HG02588 (cell line): ENCODE data around the gene SLC45A1.

Source experiments
- ATAC-seq: cut with Tn5 transposase; IDR thresholded peaks from one replicate; pipeline ENCODE4 v1.9.1; 2021; ENCODE audit warnings: mild to moderate bottlenecking, moderate library complexity; ENCODE audit not compliant: unreplicated experiment

SLC45A1 gene

DNA sequence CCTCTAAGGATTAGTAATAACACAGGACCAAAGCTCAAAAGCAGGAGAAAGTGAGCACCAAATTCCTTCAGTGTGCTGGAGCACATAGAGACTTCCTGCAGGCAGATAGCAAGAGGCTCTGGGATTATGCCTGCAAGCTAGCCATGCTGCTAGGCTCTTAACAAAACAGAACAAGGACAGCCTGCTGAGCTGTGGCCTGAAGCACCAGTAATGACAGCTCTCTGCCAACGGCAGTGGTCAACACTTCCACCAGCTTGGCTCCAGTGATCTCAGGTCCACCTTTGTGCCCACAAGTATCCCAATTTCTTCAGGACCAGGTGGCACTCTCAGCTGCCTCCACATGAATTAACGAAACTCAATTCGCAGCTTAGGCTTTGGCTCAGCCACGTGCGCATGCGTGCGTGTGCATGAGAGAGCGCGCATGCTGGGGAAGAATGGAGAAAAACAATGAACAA lies 64.2 kb downstream of the SLC45A1 start:
- no peak for ATAC-seq

DNA sequence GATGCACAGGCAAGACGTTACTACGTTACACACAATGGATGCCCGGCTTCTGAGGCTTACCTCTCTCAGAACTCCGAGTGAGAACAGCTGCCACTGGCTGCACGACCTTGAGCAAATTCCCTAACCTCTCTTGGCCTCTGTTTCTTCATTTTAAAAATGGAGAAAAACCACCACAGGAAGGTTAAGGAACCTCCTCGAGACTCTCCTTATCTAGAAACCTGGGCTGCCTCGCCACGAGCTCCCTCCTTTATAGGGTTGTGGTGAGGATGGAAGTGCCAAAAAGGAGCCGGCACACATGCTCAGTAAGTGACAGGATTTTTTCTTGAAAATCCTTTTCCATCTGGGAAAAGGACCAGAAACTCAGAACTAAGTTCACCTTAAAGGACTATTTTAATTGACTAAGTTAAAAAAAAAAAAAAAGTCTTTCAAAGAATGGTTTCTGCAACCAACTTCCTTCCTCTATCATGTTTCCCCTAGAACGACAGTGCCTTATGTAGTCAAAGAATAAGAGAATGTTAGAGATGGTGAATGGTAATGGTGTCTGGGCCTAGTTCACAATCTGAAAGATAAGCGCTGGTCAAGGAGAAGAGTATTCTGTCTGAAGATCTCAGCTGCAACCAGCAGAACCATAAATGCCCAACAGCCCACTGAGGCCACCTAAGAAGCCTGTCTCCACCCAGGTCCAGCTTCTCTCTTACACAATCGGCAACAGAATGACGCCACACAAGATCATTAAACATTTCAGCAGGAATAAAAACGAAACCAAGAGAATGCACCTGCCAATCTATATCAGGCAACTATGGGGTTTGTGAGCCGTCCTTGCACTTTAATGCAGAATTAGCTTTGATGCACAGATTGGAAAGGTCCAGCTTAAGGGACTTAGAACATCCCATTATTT lies 64.9 kb downstream of the SLC45A1 start:
- no peak for ATAC-seq

DNA sequence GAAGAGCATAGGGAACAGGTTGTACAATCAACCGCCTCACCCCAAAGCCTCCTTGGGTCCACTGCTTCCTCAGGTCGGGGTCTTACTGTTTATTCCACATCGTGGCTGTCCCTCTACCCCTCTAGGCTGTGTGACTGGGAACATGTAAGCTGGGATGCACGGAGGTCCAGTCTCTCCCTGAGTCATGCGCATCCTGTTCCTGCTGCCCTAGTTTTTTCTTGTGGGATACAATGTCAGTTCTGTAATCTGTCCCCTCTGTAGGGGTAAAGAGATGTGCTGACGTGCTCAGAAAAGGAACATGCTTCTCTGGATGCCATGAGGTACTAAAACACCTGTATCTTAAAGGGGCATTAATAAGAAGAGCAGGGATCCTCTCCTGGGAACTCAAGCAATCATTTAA lies 66.2 kb downstream of the SLC45A1 start:
- ATAC-seq = no peak

DNA sequence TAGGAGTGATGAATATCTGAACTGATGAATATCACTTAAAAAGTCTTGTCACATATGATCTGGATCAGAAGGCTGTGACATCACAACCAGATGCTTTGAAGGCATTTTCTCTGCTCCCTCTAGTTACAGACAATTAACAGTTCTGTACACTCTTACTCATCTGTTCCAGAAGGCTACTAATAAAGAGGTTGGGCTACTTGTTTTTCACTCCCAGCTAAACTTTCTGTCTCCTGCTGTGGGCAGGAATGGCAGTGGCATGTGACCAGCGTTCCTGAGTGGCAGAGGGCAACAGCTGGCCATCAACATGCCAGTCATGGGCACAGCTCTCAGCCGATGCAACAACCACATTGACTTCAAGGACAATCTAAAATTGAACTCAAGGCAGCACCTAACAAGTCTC lies 66.7 kb downstream of the SLC45A1 start:
- ATAC-seq = no peak

DNA sequence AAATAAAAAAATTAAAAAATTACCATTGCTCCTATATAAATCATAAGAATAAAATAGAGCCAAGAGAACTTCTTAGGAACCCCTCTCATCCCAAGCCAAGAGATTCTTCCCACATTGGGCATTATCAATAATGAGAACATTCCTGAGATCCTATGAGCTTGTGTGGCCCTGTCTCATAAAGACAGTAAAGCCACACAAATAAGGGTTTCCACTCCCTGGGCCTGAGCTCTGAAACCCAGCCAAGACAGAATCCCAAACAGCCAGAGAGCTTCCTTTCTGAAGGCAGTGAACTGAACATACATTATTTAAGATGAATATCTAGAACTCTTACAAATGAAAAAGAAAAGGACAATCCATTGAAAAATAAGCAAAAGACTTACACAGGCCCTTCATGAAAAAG lies 68.3 kb downstream of the SLC45A1 start:
- ATAC-seq = no peak

DNA sequence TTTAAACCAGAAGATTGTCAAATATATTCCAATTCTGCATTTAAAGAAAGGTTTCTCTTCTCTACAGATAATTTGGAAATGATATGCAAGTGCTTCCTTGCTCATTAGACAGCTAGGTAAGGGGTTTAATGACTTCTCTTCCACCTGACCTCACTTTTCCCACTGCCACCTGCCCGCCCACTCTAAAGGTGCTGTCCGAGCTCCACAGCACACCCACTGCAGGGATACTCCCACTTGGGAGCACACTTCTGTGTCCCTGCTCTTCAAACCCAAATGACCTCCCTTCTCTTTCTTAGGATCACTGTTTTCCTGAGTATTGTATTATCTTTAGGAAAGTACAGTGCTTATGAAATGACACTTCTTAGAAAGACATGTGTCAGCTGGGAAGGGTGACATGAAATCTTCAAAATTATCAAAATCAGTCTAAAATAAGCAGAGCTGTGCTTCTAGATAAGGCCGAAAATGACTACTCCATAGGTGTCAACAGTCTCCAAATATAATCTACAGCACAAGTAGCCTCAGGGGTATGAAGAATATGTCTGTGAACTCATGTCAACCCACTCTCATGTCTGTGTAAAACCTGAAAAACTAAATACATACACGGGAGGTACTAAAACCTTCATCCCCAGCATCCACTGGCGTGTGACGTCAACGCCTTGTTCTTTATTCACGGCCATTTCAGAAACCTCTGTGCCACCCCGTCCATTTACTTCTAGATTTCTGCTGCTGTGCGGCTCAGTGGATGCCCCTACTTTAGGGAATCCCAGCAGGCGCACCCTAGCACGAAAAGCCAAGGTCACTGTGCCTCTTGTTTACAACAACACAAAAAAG lies 71.0 kb downstream of the SLC45A1 start:
- no peak for ATAC-seq

DNA sequence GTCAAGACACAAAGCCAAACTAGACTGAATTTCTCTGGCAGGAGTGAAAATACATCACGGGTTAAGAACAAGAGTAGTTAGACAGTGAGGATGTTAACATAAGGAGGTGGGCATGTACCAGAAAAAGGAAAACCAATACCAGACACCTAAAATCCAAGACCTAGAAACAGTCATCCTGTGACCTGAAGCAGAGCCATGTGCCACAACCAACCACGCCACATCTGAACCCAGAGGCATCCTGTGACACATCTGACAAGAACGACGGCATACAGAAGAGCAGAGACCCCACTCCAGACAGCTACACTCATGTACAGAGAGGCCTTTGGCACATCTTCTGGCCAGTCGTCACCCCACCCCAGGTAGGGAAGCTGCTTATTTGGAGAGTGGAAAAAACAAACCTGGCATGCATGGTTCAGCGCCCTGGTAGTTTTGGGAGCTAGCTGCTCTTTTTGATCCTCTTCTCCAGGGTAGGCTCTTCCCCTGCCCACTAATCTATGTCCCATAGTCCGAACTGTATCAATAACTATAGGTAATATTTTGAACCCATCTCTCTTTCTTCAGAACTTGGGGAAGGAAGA lies 72.1 kb downstream of the SLC45A1 start:
- ATAC-seq = no peak

DNA sequence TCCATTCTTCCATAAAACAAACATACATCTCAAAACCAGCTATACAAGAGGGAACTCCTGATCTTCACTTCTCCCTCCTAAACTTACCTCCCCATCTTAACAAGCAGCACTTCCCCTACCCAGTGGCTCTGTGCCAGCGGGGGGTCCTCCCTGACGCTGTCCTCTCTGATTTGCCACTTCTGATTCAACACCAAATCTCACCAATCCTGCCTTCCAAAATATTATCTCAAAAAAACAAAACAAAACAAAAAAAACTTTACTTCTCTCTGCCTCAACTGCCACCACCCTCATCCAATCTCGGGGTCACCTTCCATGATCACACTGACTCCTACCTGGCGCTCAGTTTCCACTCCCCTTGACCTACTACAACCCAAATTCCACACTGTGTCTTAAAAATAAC lies 72.8 kb downstream of the SLC45A1 start:
- ATAC-seq = no peak

DNA sequence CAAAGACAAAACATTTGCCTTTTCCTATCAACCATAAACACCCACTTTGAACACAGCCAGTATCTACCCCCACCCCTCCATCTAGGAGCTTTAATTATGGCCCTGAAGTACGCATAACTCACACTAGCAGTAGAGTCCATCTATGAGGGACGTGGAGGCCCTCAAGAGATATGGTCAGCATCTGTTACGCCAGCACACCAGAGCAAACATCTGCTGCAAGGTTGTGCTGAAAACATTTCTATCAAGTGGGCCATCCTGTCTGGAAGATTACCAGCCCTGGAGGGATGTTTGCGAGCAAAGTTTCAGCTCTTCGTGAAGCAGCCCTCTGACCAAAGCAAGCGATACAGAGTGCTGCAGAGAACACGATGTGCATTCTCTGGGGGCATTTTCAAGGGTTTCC lies 74.6 kb downstream of the SLC45A1 start:
- no peak for ATAC-seq
